T-helper 2 cell (primary cell): Measurements from ENCODE around the gene FSD2.
A peak's percentile ranks its signal among the peaks of the same experiment; 100 is the strongest.
"Not testable (repeated sequence)": the region's sequence is repeated elsewhere in the genome, so short reads cannot be mapped to it uniquely, and the experiment has no call there.

Source experiments
- DNase-seq, 5 experiments: peaks; one replicate each; pipeline versions ENCODE4 v3.0.0 to v3.0.0-alpha.2; 2012 to 2022

Gene FSD2

GRCh38 chr15:82789491-82789890 lies 16.4 kb downstream of the FSD2 start:
- DNase-seq, result no peak

- DNase-seq, result no peak
These were observed 17.4 kb downstream of the FSD2 start for GRCh38 chr15:82788496-82788895.

- no peak for DNase-seq
These were observed 24.5 kb downstream of the FSD2 start for GRCh38 chr15:82781349-82781748.

- DNase-seq, result no peak
These were observed 27.1 kb downstream of the FSD2 start for GRCh38 chr15:82778755-82779154.

- no peak for DNase-seq
These were observed 31.4 kb downstream of the FSD2 start for GRCh38 chr15:82774496-82774895.

- DNase-seq, result no peak
These were observed 33.9 kb downstream of the FSD2 start for GRCh38 chr15:82771789-82772607.

DNA sequence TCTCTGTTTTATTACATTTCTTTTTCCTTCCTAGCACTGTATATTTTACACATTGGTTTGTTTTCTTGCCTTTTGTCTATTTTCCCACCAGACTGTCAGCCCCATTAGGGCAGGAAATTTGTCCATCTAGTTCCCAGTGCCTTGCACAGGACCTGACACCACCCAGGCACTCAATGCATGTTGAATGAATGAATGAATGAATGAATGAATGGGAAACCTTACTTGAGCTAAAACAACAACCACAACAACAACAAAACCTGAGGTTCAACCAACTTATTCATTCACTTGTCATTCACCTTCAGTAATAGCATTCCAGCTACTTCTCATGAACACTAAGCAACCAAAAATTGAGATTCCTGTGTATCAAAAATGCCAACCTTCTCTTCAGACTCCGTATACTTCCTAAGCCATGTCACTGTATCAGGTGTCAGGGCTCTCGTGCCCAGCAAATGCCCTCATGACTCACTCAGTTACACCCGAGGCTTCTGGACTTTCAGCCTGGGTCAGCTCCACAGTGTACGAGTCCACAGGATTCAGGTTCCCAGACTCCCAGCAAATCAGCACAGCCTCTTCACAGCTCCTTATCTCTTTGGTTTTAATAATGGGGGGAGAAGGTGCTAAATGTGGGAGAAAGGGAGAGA lies 37.3 kb downstream of the FSD2 start:
- DNase-seq, result no peak

- DNase-seq, result no peak
These were observed 38.6 kb downstream of the FSD2 start for GRCh38 chr15:82767163-82767829.

- DNase-seq, result not testable (repeated sequence)
These were observed 39.7 kb downstream of the FSD2 start for GRCh38 chr15:82766201-82766600.

- DNase-seq, result no peak
These were observed 41.1 kb downstream of the FSD2 start for GRCh38 chr15:82764740-82765139.

DNA sequence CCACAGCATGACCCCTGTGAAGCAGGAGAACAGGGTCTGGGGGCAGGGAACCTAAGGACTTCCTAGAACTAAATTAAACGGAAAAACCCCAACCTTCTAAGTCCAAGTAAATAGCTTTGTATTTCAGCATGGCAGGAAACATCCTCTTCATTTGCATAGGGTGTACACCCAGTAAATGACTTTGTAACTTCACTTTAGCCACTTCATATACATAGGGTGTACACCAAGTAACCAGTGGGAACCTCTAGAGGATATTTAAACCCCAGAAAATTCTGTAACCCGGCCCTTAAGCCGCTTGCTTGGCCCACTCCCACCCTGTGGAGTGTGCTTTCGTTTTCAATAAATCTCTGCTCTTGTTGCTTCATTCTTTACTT lies 41.8 kb downstream of the FSD2 start:
- DNase-seq, result no peak

DNA sequence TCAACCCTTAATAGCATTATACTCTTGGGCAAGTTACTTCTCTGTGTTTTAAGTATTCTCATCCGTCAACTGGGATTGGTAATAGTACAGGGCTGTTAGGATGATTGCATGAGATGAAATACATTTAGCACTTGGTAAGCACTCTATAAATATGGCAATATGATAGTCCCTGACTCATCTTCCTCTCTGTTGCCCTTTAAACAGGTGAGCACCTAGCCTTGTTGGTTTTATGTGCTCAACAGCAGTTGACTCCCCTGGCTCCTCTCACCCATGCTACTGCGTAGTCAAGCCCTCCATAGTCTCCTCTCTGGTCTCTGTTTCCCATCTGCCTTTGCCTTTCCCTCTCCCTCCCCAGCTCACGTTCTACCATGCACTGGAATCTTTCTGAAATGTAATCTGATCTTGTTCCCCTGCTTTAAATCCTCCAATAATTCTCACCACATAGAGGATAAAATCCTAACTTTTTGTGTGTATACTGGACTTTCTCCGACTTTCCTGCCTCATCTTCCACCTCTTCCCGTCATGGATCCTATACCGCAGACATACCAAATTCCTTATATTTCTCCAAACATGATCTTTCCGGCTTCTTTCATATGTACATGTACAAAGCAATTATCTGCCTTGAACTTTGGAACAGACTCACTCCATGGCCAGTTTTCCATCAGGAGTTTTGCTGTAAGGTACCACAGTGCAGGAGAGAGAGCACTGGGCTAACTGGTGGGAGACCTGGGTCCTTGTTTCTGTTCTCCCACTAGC lies 42.3 kb downstream of the FSD2 start:
- DNase-seq, result no peak

- DNase-seq, result no peak
These were observed 54.6 kb downstream of the FSD2 start for GRCh38 chr15:82751308-82751707.

DNA sequence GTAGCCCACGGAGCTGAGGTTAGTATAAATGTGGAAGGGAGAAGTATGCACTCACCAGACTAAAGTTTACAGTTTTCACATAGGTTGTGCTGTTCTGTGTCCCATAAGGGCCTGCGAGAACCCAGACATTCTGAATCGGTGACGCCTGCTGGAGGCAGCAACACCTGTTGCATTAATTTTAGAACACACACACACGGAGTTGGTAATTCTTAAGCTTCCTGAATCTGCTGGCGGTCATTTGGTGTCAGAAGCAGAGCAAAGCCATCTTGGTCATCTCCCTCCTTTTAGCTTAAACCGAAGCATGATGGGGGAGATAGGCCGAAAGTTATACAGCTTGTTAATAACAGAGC lies 55.1 kb downstream of the FSD2 start:
- DNase-seq, result peak in 1 of 5 experiments; percentile 44

- peak; percentile 56 to 90 (median 73) for DNase-seq
These were observed 55.7 kb downstream of the FSD2 start for GRCh38 chr15:82749951-82750830.

DNA sequence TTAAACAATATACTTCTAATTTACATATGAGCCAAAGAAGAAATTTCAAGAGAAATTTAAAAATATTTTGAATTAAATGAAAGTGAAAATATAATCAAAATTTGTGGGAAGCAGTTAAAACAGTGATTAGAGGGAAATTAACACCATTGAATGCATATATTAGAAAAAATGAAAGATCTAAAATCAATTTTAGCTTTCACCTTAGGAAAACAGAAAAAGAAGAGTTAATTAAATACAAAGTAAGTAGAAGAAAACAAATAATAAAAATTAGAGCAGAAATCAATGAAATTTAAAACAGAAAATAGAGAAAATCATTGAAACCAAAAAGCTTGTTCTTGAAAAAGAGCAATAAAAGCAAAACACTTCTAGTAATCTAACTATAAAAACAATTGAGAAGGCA lies 57.6 kb downstream of the FSD2 start:
- no peak for DNase-seq

GRCh38 chr15:82743810-82744209 lies 62.1 kb downstream of the FSD2 start:
- DNase-seq, result no peak

- DNase-seq, result no peak
These were observed 63.7 kb downstream of the FSD2 start for GRCh38 chr15:82742134-82742533.

GRCh38 chr15:82739086-82739485 lies 66.8 kb downstream of the FSD2 start:
- DNase-seq, result no peak

DNA sequence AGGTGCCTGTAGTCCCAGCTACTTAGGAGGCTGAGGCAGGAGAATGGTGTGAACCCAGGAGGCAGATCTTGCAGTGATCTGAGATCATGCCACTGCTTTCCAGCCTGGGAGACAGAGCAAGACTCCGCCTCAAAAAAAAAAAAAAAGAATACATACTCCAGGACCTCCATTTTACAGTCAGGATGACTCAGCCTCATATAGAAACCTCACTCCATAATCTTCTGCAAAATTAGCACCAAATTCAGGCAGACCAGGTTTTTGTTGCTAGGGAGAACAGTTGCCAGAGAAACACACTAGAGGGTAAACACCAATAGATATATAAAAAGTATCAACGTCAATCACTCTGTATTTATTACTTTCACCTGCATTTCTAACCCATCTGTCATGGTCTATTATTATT lies 67.9 kb downstream of the FSD2 start:
- DNase-seq, result no peak

DNA sequence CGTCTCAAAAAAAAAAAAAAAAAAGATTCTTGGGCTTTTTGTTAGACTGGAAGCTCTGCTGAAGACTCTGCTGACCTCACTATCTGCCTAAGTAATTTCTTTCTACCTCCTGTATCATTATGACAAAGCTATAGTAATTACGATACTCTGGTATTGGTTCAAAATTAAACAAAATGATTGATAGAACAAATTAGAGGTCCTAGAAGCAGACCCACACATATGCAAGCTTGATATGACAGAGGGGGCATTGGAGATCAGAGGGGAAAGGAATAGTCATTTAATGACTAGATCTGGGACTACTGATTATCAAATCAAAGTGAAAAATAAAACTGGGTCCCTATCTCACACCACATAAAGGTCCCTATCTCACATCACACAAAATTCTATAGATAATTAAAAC lies 74.3 kb downstream of the FSD2 start:
- peak in 1 of 5 experiments; percentile 13 for DNase-seq

DNA sequence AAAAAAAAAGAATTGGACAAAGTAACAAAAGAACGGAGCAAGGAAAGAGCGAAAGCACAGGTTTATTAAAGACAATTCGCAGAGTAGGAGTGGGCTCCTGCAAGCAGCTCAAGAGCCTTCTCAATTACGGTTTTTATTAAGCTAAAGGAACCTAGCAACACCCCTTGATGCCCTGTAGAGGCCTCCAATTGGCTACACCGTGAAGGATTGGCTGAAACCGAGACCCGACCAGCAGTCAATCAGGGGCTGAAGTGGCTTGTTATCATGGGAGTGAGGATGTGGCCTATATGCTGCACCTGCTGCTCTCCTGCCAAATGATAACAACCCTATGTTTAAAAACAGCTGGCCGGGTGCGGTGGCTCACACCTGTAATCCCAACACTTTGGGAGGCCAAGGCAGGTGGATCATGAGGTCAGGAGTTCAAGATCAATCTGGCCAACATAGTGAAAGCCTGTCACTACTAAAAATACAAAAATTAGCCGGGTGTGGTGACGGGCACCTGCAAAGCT lies 75.8 kb downstream of the FSD2 start:
- no peak for DNase-seq
